Neural cell (in vitro differentiated cells): ENCODE data around the gene SND1.

Source experiments
- CTCF ChIP-seq: fragments of 450-650 bp; IDR thresholded peaks from 2 replicates; pipeline ENCODE4 v1.5.1; 2014; ENCODE audit warnings: antibody characterized with exemption, mild to moderate bottlenecking, moderate library complexity; ENCODE audit not compliant: poor library complexity, severe bottlenecking
- EP300 ChIP-seq: fragments of 450-650 bp; conservative IDR thresholded peaks from 2 replicates; pipeline ENCODE4 v1.6.1; 2014; ENCODE audit warnings: antibody characterized with exemption, mild to moderate bottlenecking, moderate library complexity; ENCODE audit not compliant: poor library complexity, severe bottlenecking
- MXI1 ChIP-seq: fragments of 450-650 bp; conservative IDR thresholded peaks from 2 replicates; pipeline ENCODE4 v1.6.1; 2014; ENCODE audit warnings: antibody characterized with exemption, mild to moderate bottlenecking; ENCODE audit not compliant: poor library complexity, severe bottlenecking
- POLR2AphosphoS5 ChIP-seq: IDR thresholded peaks from 2 replicates; pipeline ENCODE4 v1.6.1; 2012
- TAF1 ChIP-seq: IDR thresholded peaks from 2 replicates; pipeline ENCODE4 v1.6.1; 2012; ENCODE audit warnings: low read depth

DNA sequence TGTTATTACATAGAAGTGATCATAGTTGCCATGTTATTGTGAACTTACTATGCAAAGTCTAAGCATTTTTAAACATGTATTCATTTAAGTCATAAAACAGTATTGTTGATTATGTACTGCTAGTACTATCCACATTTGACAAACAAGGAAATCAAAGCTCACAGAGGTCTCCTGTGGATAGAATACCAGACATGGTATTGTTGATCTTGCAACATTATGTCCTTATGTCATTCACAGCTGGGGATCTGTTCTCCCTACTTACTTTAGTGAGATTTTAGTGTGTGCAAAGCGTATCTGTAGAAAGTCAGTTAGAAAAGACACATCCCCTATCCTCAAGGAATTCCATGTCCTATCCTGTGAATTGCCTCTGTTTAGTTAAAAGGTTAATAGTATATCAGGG is 106.1 kb downstream of the SND1 start:
- TF ChIP-seq POLR2AphosphoS5 (no peak), EP300 (no peak), CTCF (no peak), MXI1 (no peak), TAF1 (no peak)
